Endodermal cell (in vitro differentiated cells): ENCODE results near the gene RASAL1. TPM values are rescaled to one million over a fixed set of nuclear protein-coding genes. Genes with fewer than 3 reads are reported as not detected.

Experiments used
- DNase-seq: peaks from one replicate; pipeline ENCODE4 v3.0.0-alpha.2; 2017
- H3K27ac ChIP-seq: 2 replicates; pipeline ENCODE4 v1.5.1; 2013; ENCODE audit warnings: mild to moderate bottlenecking, low read depth, low read length, moderate library complexity
- H3K27me3 ChIP-seq: 2 replicates; pipeline ENCODE4 v1.6.1; 2013; ENCODE audit warnings: mild to moderate bottlenecking, low read length, moderate library complexity; ENCODE audit not compliant: insufficient read depth, control insufficient read depth, poor library complexity, severe bottlenecking
- H3K36me3 ChIP-seq: 2 replicates; pipeline ENCODE4 v1.7.0; 2013; ENCODE audit warnings: mild to moderate bottlenecking, low read length, moderate library complexity; ENCODE audit not compliant: control insufficient read depth, insufficient read depth
- H3K4me1 ChIP-seq: one replicate; pipeline ENCODE4 v1.7.0; 2013; ENCODE audit warnings: low read length; ENCODE audit not compliant: control insufficient read depth, insufficient read depth
- H3K4me3 ChIP-seq: 2 replicates; pipeline ENCODE4 v1.5.1; 2013; ENCODE audit warnings: mild to moderate bottlenecking, low read length, moderate library complexity
- H3K9ac ChIP-seq: 2 replicates; pipeline ENCODE4 v1.6.1; 2013; ENCODE audit warnings: mild to moderate bottlenecking, low read length, moderate library complexity; ENCODE audit not compliant: poor library complexity, severe bottlenecking; ENCODE audit errors: extremely low read depth
- H3K9me3 ChIP-seq: 2 replicates; pipeline ENCODE4 v1.6.1; 2013; ENCODE audit warnings: mild to moderate bottlenecking, low read length, moderate library complexity; ENCODE audit not compliant: control insufficient read depth
- H3K27ac Mint-ChIP-seq: 2 replicates; pipeline ENCODE4 v1.8.0; 2020; ENCODE audit warnings: mixed read lengths
- H3K27me3 Mint-ChIP-seq: 2 replicates; pipeline ENCODE4 v1.8.0; 2021; ENCODE audit warnings: mild to moderate bottlenecking, mixed read lengths; ENCODE audit not compliant: insufficient read depth
- H3K36me3 Mint-ChIP-seq: 2 replicates; pipeline ENCODE4 v1.8.0; 2020; ENCODE audit warnings: low read depth, mixed read lengths
- H3K4me1 Mint-ChIP-seq: 2 replicates; pipeline ENCODE4 v1.8.0; 2020; ENCODE audit warnings: mixed read lengths
- H3K4me3 Mint-ChIP-seq: 2 replicates; pipeline ENCODE4 v1.8.0; 2020; ENCODE audit warnings: mild to moderate bottlenecking, moderate library complexity, mixed read lengths
- H3K9me3 Mint-ChIP-seq: 2 replicates; pipeline ENCODE4 v1.8.0; 2020; ENCODE audit warnings: mild to moderate bottlenecking, mixed read lengths
- CTCF ChIP-seq: fragments of 200-600 bp; sonication (generic); conservative IDR thresholded peaks from 2 replicates; pipeline ENCODE4 v1.5.0; 2021; ENCODE audit warnings: antibody characterized with exemption, mild to moderate bottlenecking
- WGBS, 2 experiments: methylation state at CpG; one replicate each; pipeline versions ENCODE4 v1.1.5 to v1.1.7; 2013; ENCODE audit warnings: missing lambda C conversion rate in 2 of 2, mixed read lengths in 1 of 2; ENCODE audit not compliant: insufficient coverage in 1 of 2, insufficient read length in 1 of 2; 5-methylcytosine and 5-hydroxymethylcytosine counted together
- total RNA-seq, 2 donors: library from RNA; stranded (reverse); fragmentation: NEBNext Ultra II Directional in 1 of 2; extraction: Animal tissue kit (Norgen Biotek cat#: 25700) in 1 of 2; gene quantifications; 2 replicates in 1 of 2; 3 replicates in 1 of 2; pipeline ENCODE4 v1.2.1, GENCODE V29; 2021

RASAL1 gene
- total RNA-seq, 2 donors from 2014 or later = 0.77 to 1.4 TPM

GRCh38 chr12:113115455-113116126 lies 20.0 kb downstream of the RASAL1 start:
- no peak overlapping the region for H3K27ac ChIP-seq
- no peaks in the 10 kb centered on the region for H3K27me3 ChIP-seq
- H3K9me3 ChIP-seq = no peaks in the 10 kb centered on the region
- no peak overlapping the region for H3K4me3 Mint-ChIP-seq
- H3K4me1 Mint-ChIP-seq = peaks cover 2% of the 10 kb centered on the region
- 84 to 93% methylated on average over 18 to 22 of the region's 22 CpGs for WGBS, 2 experiments
- H3K4me1 ChIP-seq = no peaks in the 10 kb centered on the region
- H3K9me3 Mint-ChIP-seq = no peaks in the 10 kb centered on the region
- H3K4me3 ChIP-seq = no peak overlapping the region
- H3K9ac ChIP-seq = no peak overlapping the region
- H3K27me3 Mint-ChIP-seq = no peaks in the 10 kb centered on the region
- no peaks in the 10 kb centered on the region for H3K36me3 ChIP-seq
- H3K27ac Mint-ChIP-seq = no peak overlapping the region
- DNase-seq = no peak
- no peak for TF ChIP-seq CTCF
- no peaks in the 10 kb centered on the region for H3K36me3 Mint-ChIP-seq

- peaks cover 10% of the 10 kb centered on the region for H3K4me1 Mint-ChIP-seq
- no peaks in the 10 kb centered on the region for H3K36me3 Mint-ChIP-seq
- H3K4me3 Mint-ChIP-seq = no peak overlapping the region
- no peak overlapping the region for H3K27ac ChIP-seq
- no peak for DNase-seq
- H3K9ac ChIP-seq = no peak overlapping the region
- WGBS, 2 experiments = 90 to 94% methylated on average over 6 to 18 of the region's 19 CpGs
- H3K9me3 Mint-ChIP-seq = no peaks in the 10 kb centered on the region
- no peak overlapping the region for H3K4me3 ChIP-seq
- peaks cover 7% of the 10 kb centered on the region for H3K4me1 ChIP-seq
- H3K36me3 ChIP-seq = no peaks in the 10 kb centered on the region
- TF ChIP-seq CTCF = no peak
- H3K27me3 Mint-ChIP-seq = no peaks in the 10 kb centered on the region
- H3K9me3 ChIP-seq = no peaks in the 10 kb centered on the region
- no peak overlapping the region for H3K27ac Mint-ChIP-seq
- no peaks in the 10 kb centered on the region for H3K27me3 ChIP-seq
These were observed 20.9 kb downstream of the RASAL1 start for GRCh38 chr12:113114447-113115178.

GRCh38 chr12:113113397-113113796 lies 22.2 kb downstream of the RASAL1 start:
- H3K9me3 Mint-ChIP-seq = no peaks in the 10 kb centered on the region
- 64 to 95% methylated on average over 2 of the region's 2 CpGs for WGBS, 2 experiments
- H3K4me1 ChIP-seq = peaks cover 7% of the 10 kb centered on the region
- H3K27ac ChIP-seq = no peak overlapping the region
- no peak overlapping the region for H3K4me3 ChIP-seq
- TF ChIP-seq CTCF = no peak
- no peak overlapping the region for H3K27ac Mint-ChIP-seq
- H3K9me3 ChIP-seq = no peaks in the 10 kb centered on the region
- H3K27me3 ChIP-seq = no peaks in the 10 kb centered on the region
- no peak overlapping the region for H3K9ac ChIP-seq
- no peaks in the 10 kb centered on the region for H3K36me3 ChIP-seq
- DNase-seq = no peak
- peaks cover 13% of the 10 kb centered on the region for H3K4me1 Mint-ChIP-seq
- H3K27me3 Mint-ChIP-seq = no peaks in the 10 kb centered on the region
- H3K4me3 Mint-ChIP-seq = no peak overlapping the region
- H3K36me3 Mint-ChIP-seq = no peaks in the 10 kb centered on the region
